Skeletal muscle tissue (tissue), 4 donors: ENCODE results near the gene CHRND. TPM values are rescaled to one million over a fixed set of nuclear protein-coding genes. Genes with fewer than 3 reads are reported as not detected.

Source experiments
- H3K27ac ChIP-seq: one replicate; pipeline ENCODE4 v1.7.0; 2013; ENCODE audit warnings: mild to moderate bottlenecking, low read depth, low read length, inconsistent platforms
- H3K27me3 ChIP-seq, 3 donors: one replicate each; pipeline ENCODE4 v1.7.0; 2013; ENCODE audit warnings: low read length in 3 of 3; ENCODE audit not compliant: control insufficient read depth in 3 of 3, insufficient read depth in 3 of 3
- H3K36me3 ChIP-seq, 3 donors: one replicate each; pipeline ENCODE4 v1.7.0; 2013; ENCODE audit warnings: low read length in 3 of 3; ENCODE audit not compliant: control insufficient read depth in 3 of 3, insufficient read depth in 3 of 3
- H3K4me1 ChIP-seq, 3 donors: one replicate each; pipeline ENCODE4 v1.7.0; 2013; ENCODE audit warnings: low read length in 3 of 3, mild to moderate bottlenecking in 3 of 3; ENCODE audit not compliant: control insufficient read depth in 3 of 3, insufficient read depth in 3 of 3
- H3K4me3 ChIP-seq, 3 donors: one replicate each; pipeline ENCODE4 v1.7.0; 2013; ENCODE audit warnings: low read length in 3 of 3
- H3K9ac ChIP-seq, 3 donors: one replicate each; pipeline ENCODE4 v1.7.0; 2013; ENCODE audit warnings: low read length in 3 of 3, mild to moderate bottlenecking in 3 of 3, moderate library complexity in 2 of 3, low read depth in 1 of 3
- H3K9me3 ChIP-seq, 3 donors: one replicate each; pipeline ENCODE4 v1.7.0; 2013; ENCODE audit warnings: low read length in 3 of 3; ENCODE audit not compliant: control insufficient read depth in 3 of 3
- total RNA-seq: library from RNA; depleted of rRNA; stranded (reverse); fragments of >200 nt; gene quantifications from one replicate; pipeline ENCODE4 v1.2.3, GENCODE V29; 2014
- donor health status: Osteomylitis.

Gene CHRND
- total RNA-seq, 1 donor from 2014 or later = 32.9 TPM

GRCh38 chr2:232488097-232488711, 37.8 kb upstream of the CHRND start:
- Histone ChIP-seq H3K36me3 (no peaks in the 10 kb centered on the region), H3K27ac (no peak overlapping the region), H3K4me3 (no peak overlapping the region), H3K9ac (no peak overlapping the region), H3K4me1 (peaks cover 0 to 3% (median 3%) of the 10 kb centered on the region in 3 donors), H3K9me3 (no peaks in the 10 kb centered on the region), H3K27me3 (peaks cover 47 to 56% (median 51%) of the 10 kb centered on the region in 3 donors)

DNA sequence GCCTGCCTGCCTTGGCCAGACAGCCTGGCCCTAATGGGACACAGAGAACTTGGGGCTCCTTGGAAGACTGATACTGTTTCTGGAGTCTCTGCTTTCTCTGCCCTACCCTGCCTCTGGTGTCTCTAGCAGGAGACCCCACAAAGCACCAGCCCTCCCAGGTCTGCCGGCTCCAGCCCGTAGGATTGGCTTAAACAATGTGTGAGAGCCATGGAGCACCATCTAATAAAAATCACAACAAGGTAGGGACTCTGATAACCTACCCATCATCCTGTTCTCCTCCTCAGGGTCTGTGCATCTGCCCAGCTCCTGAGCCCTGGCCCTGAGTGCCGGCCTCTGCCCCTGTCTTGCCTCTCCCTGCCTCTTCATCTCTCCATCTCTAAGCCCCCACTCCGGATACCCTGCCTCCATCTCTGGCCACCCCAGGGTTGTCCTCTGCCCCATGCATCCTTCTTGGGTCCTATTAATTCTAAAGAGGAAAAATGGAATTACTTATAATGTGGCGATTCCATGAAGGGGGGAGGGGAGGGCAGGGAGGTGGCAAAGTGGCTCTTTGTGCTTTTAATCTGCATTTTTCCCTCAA, 37.1 kb upstream of the CHRND start:
- Histone ChIP-seq H3K9me3 (no peaks in the 10 kb centered on the region), H3K9ac (no peak overlapping the region), H3K4me1 (peaks cover 0 to 3% (median 3%) of the 10 kb centered on the region in 3 donors), H3K36me3 (no peaks in the 10 kb centered on the region), H3K27ac (no peak overlapping the region), H3K27me3 (peaks cover 41 to 50% (median 46%) of the 10 kb centered on the region in 3 donors), H3K4me3 (no peak overlapping the region)

DNA sequence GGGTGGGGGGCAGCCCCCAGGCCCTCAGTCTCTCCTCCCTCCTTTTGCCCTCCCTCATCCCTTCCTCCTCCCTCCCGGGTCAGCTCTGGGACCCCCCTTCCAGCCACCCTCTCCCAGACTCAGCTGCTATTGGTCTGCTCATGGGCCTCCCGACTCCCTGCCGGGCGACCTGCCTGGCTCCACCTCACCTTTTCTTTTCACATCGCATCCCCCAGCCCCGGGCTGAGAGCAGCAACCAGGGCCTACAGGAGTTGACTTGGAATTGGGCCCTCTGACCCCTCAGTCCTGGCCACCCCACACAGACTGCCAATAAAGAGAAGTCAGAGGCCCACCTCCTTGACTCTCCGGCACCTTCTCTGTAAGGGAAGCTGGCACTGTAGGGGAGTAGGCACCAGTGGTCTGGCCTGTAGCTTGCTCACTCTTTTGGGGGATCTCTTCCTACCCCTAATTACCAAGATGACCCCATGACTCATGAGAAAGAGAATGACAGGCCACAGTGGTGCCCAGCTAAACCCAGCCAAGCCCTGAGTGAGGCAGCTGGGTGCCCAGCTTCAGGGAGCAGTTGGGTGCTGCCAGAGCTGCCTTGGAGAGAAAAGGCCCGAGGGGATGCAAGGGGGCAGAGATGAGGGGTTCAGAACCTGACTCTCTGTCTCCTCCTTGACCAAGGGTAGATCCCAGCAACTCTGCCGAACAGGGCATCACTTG, 36.3 kb upstream of the CHRND start:
- H3K4me3 ChIP-seq = no peak overlapping the region
- no peak overlapping the region for H3K27ac ChIP-seq
- no peaks in the 10 kb centered on the region for H3K36me3 ChIP-seq
- peaks cover 33 to 41% (median 37%) of the 10 kb centered on the region in 3 donors for H3K27me3 ChIP-seq
- H3K4me1 ChIP-seq = peaks cover 0 to 3% (median 3%) of the 10 kb centered on the region in 3 donors
- no peaks in the 10 kb centered on the region for H3K9me3 ChIP-seq
- no peak overlapping the region for H3K9ac ChIP-seq

DNA sequence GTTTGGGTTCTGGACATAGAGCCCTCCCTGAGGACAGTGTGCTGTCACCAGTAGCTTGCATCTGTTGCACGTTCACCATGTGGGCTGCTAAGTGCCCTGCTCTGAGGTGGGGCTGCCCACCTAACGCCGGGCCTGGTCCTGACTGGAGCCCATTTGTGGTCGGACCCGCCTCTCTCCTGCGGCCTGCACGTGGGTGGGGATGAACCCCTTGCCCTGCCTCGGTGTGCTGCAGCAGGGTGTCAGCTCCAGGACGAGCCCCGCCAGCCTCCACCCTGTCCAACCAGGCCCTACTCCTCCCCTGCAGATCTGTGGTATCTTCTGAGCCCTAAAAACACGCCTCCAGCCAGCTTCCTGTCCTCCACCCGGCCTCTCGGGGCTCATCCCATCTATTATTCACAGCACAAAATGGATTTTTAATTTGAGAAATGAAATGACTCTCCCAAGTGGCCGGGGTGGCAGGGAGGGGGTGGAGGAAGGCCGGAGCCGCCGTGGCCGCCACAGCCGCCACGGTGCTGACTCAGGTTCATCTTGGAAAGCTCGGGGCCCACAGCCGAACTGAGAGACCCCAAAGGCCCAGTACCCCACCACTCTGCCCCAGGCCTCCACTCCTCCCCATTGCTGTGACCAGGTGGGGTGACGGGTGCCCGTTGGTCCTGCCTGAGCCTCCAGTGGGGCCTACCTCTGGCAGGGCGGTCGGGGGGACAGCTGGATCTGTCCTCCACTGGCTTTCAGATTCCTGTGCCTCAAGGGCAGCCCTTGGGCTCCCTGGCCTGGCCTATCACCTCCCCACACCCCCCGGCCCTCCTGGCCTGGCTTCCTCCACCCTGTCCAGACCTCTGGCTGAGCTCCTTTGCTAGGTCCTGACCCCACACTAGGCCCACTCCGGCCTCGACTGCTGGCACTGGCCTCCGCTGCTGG, 35.5 kb upstream of the CHRND start:
- Histone ChIP-seq H3K9ac (no peak overlapping the region), H3K4me1 (peaks cover 0 to 3% (median 0%) of the 10 kb centered on the region in 3 donors), H3K36me3 (no peaks in the 10 kb centered on the region), H3K4me3 (no peak overlapping the region), H3K27me3 (peaks cover 25 to 33% (median 29%) of the 10 kb centered on the region in 3 donors), H3K27ac (no peak overlapping the region), H3K9me3 (no peaks in the 10 kb centered on the region)

- no peaks in the 10 kb centered on the region for H3K4me1 ChIP-seq
- peaks cover 17 to 25% (median 21%) of the 10 kb centered on the region in 3 donors for H3K27me3 ChIP-seq
- no peak overlapping the region for H3K4me3 ChIP-seq
- H3K36me3 ChIP-seq = no peaks in the 10 kb centered on the region
- H3K27ac ChIP-seq = no peak overlapping the region
- no peaks in the 10 kb centered on the region for H3K9me3 ChIP-seq
- H3K9ac ChIP-seq = no peak overlapping the region
Observed at GRCh38 chr2:232491139-232491780, 34.7 kb upstream of the CHRND start.

- H3K9me3 ChIP-seq = no peaks in the 10 kb centered on the region
- H3K36me3 ChIP-seq = no peaks in the 10 kb centered on the region
- H3K27me3 ChIP-seq = peaks cover 6 to 16% (median 10%) of the 10 kb centered on the region in 3 donors
- H3K4me1 ChIP-seq = no peaks in the 10 kb centered on the region
- no peak overlapping the region for H3K4me3 ChIP-seq
- no peak overlapping the region for H3K27ac ChIP-seq
- H3K9ac ChIP-seq = no peak overlapping the region
Observed at GRCh38 chr2:232492236-232492848, 33.6 kb upstream of the CHRND start.

DNA sequence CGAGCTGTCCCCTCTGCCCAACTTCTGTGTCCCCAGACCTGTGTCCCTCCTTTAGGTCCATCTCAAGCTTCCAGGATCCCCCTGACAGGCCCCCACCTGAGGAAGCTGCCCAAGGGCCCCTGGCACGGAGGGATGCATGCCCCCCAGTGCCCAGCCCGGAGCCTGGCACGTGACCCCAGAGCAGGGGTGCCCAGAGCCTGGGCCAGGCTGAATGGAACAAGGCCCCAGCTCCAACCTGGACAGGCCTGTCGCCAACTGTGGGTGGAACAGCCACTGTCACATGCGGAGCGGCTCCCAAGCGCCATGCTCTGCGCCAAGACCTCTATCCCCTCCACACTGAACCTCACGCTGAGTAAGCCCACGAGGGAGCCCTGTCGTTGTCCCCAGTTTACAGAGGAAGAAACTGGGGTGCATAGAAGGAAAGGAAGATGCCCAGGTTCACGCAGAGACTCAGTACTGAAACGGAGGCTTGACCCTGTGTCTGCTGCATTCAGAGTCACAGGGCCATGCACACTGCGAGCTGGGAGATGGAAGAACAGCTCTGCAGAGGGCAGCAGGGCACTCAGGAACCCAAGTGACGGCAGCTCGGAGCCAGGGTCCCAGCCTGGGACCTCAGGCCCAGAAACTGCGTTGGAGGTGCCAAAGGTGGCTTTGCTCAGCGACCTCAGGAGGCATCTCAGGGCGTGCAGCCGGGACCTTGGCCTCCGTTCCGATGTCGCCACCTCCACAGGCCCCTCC, 32.8 kb upstream of the CHRND start:
- Histone ChIP-seq H3K27ac (no peak overlapping the region), H3K4me3 (no peak overlapping the region), H3K27me3 (peaks cover 5 to 13% (median 6%) of the 10 kb centered on the region in 3 donors), H3K4me1 (no peaks in the 10 kb centered on the region), H3K9me3 (no peaks in the 10 kb centered on the region), H3K9ac (no peak overlapping the region), H3K36me3 (no peaks in the 10 kb centered on the region)

DNA sequence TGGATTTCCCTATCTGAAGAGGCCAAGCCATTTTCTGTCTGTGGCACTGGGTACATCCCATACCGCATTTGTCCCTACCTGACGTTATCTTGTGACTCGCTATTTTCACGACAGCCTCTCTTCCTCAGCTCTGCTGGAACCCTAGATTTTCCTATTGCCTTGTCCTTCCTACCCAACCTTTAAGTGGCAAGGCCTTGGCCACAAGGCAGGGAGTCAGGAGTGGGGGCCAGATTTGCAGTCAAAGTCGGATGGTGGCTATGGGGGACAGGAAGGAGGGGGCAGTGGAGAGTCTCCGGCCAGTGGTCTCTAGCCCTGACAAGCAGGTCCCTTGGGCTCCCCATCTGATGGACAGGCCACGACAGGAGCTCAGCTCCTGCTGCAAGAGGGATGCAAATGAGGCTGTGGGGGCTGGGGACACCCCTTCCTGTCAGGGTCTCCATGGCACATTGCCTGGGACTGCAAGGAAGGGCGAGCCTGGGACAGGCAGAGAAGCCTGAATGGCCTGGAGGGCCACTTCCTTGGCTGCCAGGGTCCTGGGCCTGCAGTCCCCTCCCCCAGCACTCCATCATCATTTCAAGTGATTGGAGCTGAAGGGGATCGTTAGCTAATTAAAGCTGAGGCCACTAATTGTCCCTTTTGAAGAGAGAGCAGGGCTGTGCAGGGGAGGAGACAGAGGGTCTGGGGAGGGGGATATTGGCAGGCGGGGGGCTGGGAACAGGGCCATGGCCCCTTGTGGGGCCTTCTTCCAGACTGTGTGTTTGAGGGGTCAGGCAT, 32.1 kb upstream of the CHRND start:
- H3K27me3 ChIP-seq = peaks cover 0 to 7% (median 3%) of the 10 kb centered on the region in 3 donors
- no peaks in the 10 kb centered on the region for H3K9me3 ChIP-seq
- H3K36me3 ChIP-seq = no peaks in the 10 kb centered on the region

More for the DNA sequence above, 32.1 kb upstream of the CHRND start:
- no peaks in the 10 kb centered on the region for H3K4me1 ChIP-seq
- no peak overlapping the region for H3K9ac ChIP-seq
- H3K4me3 ChIP-seq = no peak overlapping the region
- no peak overlapping the region for H3K27ac ChIP-seq
